ENCODE results near the gene RNF7.

- no peak for TF ChIP-seq USF2 (CRISPR knock-in tag; IDR thresholded peaks at IDR 0.05)
- TF ChIP-seq, protein P1, sequence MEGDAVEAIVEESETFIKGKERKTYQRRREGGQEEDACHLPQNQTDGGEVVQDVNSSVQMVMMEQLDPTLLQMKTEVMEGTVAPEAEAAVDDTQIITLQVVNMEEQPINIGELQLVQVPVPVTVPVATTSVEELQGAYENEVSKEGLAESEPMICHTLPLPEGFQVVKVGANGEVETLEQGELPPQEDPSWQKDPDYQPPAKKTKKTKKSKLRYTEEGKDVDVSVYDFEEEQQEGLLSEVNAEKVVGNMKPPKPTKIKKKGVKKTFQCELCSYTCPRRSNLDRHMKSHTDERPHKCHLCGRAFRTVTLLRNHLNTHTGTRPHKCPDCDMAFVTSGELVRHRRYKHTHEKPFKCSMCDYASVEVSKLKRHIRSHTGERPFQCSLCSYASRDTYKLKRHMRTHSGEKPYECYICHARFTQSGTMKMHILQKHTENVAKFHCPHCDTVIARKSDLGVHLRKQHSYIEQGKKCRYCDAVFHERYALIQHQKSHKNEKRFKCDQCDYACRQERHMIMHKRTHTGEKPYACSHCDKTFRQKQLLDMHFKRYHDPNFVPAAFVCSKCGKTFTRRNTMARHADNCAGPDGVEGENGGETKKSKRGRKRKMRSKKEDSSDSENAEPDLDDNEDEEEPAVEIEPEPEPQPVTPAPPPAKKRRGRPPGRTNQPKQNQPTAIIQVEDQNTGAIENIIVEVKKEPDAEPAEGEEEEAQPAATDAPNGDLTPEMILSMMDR (IDR thresholded peaks at IDR 0.05 in 2 of 3, conservative IDR thresholded peaks at IDR 0.05 in 1 of 3; ENCODE audit: insufficient read depth in 2 of 3, low read depth in 1 of 3, low read length in 3 of 3): no peak
- TF ChIP-seq POLR2A (conservative IDR thresholded peaks at IDR 0.05): no peak
- TF ChIP-seq CBX5 (IDR thresholded peaks at IDR 0.05; ENCODE audit: borderline replicate concordance, low read depth): no peak
- TF ChIP-seq ZBTB7A (IDR thresholded peaks at IDR 0.05; ENCODE audit: borderline replicate concordance, control insufficient read depth, low read depth, low read length): no peak
Observed at GRCh38 chr3:141735770-141736465, 2.2 kb upstream of the RNF7 start.

Data from K562 (cell line).